HG03108 (cell line): ENCODE results near the gene CPSF7.
A peak's percentile ranks its signal among the peaks of the same experiment; 100 is the strongest.
"Not testable (repeated sequence)": the region's sequence is repeated elsewhere in the genome, so short reads cannot be mapped to it uniquely, and the experiment has no call there.

Experiments used
- ATAC-seq: cut with Tn5 transposase; IDR thresholded peaks from one replicate; pipeline ENCODE4 v1.9.1; 2021; ENCODE audit warnings: moderate library complexity; ENCODE audit not compliant: unreplicated experiment

CPSF7 gene, protein sequence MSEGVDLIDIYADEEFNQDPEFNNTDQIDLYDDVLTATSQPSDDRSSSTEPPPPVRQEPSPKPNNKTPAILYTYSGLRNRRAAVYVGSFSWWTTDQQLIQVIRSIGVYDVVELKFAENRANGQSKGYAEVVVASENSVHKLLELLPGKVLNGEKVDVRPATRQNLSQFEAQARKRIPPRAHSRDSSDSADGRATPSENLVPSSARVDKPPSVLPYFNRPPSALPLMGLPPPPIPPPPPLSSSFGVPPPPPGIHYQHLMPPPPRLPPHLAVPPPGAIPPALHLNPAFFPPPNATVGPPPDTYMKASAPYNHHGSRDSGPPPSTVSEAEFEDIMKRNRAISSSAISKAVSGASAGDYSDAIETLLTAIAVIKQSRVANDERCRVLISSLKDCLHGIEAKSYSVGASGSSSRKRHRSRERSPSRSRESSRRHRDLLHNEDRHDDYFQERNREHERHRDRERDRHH

DNA sequence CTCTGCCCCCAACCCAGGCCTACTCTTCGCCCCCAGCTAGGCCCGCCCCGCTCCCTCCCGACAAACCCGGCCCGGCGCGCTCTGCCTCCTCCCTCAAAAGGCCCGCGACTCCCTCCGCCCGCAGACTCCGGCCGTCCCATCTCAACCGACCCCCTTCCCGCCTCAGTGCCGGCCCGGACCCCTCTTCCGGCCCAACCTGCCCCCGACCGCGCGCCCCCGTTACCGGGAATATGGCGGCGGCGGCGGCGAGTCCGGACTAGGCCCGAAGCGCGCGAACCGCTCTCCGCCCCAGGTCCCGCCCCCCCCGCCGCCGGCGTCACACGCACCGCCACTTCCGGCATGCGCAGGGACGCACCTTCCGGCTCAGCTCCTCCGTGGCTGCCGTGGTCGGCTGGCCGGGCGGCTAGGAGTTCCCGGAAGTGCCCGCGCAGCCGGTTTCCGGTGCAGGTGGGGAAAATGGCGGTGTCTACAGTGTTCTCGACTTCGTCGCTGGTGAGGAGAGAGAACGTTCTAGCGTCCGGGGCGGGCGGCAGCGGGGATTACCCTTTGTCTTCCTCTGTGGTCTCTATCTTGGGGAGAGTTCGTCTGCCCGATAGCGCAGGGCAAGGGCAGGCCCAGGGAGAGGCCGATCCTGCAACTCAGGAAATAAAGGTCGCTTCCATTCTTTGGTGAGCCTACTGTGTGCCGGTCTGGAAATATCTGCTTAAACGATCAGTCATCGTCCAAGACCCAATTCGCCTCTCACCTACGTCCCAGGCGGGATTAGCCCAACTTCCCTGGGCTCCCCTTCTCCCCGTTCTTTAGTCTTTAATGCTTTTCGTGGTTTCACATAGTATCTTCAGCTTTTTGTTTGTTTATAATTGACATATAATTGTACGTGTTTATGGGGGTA, at the start of gene CPSF7, which contains the start of gene SDHAF2:
Gene CPSF7 (minus strand): TSS at position 285 of the 892 bp plus-strand sequence. CDS start 740 bp downstream, outside the sequence.
Gene SDHAF2 (plus strand): TSS at position 434 of the 892 bp plus-strand sequence. CDS start 23 bp downstream, at position 457.
- ATAC-seq: peak; percentile 88

DNA sequence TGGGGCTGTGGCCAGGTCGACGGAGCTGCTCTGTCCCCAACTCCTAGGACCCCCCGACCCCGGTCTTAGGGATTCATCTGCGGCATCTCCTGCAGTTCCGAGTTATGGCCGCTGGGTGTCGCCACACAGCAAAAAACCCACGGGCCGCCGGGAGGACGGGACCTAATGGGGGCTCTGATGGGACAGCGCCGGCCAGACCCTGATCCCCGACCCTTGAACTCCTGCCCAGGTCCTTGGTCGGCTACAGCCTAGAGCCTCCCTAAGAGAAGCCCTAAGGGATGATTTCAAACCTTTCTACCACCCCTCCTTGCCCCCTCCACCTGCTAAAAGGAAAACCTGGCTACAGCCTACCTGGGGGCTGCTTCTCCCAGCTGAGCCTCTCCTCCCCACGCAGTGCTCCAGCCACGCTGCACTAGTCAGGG, 48.0 kb upstream of the CPSF7 start:
- no peak for ATAC-seq

DNA sequence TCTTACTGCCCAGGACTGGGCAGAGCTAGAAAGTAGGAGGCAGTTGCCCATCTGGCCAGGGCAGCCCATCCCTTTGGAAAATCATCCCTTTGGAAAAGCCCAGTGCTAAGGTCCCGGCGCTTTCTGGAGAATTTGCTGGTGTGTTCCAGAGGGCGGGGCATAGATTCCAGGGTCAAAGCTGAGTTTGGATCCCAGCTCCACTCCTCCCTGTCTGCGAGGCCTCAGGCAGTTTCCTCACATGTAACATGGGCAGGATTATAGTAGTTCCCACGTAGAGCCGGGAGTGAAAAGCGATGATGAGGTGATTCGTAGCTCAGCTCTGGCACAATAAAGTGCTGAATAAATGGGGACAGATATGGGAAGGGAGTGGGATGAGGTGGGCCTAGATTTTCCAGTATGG, 47.4 kb upstream of the CPSF7 start:
- no peak for ATAC-seq

DNA sequence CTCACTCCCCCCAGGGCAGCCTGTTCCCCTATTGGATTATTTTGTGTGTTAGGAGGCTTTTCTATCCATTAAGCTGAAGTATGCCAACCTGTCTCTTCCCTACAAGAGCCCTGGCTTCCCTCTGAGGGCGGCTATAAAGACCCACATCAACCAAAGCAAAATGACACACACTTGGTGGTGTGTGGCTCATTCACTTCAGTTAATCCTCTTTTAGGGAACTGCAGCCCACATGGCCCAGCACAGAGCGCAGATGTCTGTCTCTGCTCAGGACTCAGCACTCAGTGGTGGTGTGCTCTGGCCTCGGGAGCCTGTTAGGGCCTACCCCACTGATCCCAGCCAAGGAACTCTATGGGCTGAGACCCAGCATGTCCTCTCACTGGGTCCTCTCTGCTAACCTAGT, 46.6 kb upstream of the CPSF7 start:
- no peak for ATAC-seq

DNA sequence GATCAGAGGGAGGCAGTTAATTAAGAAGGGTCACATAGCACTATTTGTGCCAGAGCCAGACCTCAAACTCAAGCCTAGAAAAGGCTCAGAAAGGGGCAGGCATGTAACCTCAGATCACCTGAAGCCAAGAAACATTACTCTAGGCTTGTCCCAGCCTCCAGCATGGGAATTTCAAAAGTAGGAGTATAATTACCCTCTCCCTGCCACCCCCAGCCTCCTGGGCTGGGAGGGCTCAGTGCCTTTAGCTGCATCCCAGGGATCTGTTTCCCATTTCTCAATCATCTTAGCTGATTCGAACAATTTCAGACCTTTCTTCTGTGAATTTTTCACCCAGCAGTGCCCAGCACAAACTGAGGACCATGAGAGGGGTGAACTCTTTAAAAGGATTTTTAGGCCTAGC, 45.7 kb upstream of the CPSF7 start:
- no peak for ATAC-seq

DNA sequence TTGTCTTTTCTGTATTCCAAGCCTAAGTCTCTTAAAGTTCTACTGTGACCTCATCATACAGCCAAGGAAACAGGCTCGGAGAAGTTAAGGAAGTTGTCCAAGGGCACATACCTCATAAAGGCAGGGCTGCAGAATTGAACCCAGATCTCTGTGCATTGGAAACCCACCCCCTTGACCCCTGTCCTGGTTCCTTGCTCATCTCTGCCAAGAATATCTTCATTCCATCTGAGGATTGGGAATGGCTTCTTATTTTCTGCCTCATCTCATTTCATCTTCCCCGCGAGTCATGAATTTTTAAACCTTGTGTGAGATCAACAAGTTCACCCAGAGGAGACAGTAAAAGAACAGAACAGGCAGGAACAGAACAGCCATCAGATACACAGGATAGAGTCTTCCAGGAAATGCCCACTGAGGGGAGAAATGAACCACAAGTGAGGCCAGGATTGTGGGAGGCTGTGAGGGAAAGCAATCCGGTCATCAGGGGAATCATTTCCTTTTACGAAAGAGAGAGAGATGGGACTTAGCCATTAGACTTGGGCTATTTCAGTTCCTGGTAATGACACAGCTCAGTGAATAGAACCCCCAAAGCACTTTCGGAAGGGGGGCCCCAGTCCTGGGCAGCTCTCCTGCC, 44.4 kb upstream of the CPSF7 start:
- ATAC-seq: no peak

DNA sequence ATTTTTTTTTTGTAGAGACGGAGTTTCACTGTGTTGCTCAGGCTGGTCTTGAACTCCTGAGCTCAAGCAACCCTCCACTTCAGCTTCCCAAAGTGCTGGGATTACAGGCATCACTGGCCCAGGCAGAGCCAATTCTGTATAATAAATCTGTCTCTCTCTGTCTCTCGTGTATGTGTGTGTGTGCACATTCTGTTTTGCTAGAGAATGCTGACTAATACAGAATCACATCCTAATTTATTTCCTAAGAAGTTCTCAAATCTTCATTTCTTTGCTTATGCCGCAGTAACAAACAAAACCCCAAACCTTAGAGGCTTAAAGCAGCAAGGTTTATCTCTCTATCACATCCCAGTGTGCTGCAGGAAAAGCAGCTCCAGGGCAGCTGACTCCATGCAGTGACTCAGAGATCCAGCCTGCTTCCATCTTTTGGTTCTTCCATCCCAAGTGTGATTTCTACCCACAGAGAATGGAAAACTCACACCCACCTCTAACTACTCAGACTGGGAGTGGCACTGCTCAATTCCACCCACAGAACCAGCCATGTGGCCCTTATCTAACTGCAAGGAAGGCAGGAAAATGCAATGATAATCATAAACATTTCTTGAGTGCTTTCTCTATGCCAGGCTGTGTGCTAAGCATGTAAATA, 43.7 kb upstream of the CPSF7 start:
- no peak for ATAC-seq

DNA sequence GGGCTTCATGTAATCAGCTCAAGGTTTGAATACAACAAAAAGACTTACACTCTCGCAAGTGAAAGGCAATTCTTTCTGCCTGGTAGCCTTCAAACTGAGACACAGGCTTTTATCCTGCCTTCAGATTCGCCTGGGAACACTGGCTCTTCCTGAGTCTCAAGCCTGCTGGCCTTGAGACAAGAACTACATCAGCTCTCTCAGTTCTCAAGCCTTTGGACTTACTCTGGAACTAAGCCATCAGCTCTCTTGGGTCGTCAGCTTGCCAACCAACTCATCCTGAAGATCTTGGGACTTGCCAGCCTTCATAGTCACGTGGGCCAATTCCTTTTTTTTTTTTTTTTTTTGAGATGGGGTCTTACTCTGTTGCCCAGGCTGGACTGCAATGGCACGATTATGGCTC, 43.1 kb upstream of the CPSF7 start:
- ATAC-seq: no peak

DNA sequence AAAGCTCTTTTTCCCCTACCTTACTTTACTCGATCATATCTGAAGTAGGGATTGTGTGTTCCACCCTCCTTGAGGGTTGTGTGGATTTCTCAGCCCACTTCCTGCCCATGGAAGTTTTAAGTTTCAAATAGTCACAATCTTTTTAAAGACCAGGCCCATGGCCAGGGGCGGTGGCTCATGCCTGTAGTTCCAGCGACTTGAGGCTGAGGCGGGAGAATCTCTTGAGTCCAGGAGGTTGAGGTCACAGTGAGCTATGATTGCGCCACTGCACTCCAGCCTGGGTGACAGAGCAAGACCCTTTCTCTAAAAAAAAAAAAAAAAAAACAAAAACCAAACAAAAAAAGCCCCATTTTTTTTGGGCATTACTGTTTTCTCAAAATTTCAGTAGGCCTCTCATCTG, 42.5 kb upstream of the CPSF7 start:
- no peak for ATAC-seq

DNA sequence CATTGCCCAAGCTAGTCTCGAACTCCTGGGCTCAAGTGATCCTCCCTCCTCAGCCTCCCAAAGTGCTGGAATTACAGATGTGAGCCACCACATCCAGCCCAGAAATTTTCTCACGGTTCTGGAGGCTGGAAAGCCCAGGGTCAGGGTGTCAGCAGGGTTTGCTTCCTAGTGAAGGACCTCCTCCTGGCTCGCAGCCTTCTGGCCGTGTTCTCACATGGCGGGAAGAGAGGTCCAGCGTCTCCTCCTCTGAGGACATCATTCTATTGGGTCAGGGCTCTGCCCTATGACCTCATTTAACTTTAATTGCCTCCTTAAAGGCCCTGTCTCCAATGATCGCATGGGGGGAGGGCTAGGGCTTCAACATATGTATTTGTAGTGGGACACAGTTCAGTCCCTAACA, 38.2 kb upstream of the CPSF7 start:
- no peak for ATAC-seq

DNA sequence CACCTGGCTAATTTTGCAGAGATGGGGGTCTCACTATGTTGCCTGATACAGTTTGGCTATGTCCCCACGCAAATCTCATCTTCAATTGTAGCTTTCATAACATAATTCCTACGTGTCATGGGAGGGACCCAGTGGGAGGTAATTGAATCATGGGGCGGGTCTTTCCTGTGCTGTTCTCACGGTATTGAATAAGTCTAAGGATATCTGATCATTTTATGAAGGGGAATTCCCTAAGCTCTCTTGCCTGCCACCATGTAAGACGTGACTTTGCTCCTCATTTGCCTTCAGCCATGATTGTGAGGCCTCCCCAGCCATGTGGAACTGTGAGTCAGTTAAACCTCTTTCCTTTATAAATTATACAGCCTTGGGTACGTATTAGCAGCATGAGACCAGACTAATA, 37.8 kb upstream of the CPSF7 start:
- ATAC-seq: not testable (repeated sequence)

DNA sequence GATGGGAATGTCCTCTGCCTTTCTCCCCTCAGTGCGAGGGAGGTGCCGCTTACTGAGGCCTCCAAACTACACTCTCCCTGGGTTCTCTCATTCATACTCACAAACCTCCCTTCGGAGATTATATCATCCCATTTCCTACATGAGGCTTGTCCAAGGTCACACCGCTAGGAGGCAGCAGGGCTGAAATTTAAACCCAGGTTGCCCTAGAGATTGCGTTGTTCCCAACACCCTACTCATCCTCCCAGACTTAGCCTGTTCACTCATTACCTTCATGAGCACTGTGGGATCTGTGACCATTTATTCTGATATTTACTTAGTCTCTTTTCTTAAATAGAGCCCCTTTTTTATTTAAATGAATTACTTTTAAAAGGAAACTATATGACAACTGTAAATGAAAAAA, 31.2 kb upstream of the CPSF7 start:
- no peak for ATAC-seq

DNA sequence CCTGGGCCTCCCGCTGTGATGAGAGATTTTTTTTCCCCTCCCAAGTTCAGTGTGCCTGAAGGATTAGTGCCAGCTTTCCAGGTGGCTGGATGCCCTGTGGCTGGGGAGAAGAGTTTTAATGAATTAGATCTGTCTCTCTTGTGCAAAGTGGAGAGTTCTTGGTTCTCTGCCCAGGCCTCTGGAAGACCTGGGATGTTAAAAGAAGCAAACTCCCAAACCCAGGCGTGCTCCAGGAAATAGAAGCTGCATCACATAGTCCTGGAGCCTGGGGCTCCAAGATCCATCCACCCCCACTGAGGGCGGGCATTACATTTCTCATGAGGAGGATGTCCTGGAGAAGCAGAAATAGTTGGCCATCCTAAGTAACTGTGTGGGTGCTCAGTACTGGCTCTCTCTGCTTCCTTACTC, 30.7 kb upstream of the CPSF7 start:
- ATAC-seq: no peak

DNA sequence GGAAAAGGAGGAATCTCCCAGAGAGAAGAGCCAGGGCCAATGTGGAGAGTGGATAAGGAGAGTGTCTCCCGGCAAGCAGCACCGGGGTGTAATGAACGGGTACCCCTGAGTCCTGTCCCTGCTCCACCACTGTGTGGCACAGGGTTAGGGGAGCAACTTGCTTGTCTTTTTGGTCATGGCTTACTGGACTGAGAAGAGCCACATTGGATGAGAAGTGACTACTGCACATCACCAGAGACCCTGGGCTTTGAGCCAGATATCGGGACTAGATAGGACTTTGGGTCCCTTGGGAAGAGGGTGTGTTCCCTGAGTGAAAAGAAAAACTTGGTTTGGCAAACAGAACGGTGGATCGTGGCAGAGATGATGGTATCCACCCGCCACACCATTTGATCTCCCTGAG, 24.7 kb upstream of the CPSF7 start:
- ATAC-seq: no peak

DNA sequence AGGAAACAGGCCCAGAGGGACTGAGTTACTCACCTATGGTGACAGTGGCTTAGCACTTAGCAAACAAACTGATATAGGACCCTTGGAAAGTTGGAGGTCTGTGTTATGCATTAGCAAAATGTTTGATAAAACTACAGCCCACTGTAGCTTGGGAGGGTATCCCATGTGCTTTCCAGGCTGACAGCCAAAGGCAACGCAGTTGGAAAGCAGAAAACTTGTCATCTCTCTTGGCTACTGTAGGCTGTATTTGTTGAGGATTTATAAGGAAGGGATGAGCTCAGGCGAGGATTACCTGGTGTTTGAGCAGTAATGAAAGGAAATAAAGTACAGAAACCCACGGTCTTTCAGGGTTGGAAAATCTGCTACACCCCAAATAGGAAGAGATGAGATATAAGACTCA, 23.9 kb upstream of the CPSF7 start:
- no peak for ATAC-seq

DNA sequence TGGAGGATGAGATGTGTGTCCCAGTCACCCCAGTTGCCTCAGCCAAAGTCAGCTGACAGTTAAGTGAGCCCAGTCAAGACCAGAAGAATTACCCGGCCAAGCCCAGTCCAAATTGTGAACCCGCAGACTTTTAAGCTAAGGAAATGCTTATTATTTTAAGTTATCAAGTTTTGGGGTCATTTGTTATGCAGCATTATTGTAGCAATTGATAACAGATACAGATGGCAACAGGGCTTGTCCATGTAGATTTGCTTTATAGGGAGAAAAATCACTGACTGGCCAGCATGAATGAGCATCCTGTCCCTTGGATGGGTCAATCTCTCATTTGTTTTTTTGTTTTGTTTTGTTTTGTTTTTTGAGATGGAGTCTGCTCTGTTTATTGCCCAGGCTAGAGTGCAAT, 23.1 kb upstream of the CPSF7 start:
- no peak for ATAC-seq

DNA sequence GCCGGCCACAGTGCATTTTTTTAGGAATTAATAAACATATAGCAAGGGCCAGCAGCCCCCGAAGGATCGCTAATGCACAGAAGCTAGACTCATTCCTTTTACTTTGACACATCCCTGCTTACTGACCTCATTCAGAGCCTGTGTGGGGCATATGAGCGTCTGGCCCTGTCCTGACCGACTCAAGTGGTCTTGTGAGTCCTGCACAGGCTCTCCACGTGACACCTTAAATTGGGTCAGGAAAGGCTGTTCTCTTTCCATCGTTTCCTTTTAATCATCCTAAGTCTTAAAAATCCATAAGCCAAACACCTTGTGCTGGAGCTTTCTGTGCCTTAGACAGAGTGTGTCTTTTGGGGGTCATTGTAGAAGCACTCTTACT, 18.8 kb upstream of the CPSF7 start:
- ATAC-seq: no peak

DNA sequence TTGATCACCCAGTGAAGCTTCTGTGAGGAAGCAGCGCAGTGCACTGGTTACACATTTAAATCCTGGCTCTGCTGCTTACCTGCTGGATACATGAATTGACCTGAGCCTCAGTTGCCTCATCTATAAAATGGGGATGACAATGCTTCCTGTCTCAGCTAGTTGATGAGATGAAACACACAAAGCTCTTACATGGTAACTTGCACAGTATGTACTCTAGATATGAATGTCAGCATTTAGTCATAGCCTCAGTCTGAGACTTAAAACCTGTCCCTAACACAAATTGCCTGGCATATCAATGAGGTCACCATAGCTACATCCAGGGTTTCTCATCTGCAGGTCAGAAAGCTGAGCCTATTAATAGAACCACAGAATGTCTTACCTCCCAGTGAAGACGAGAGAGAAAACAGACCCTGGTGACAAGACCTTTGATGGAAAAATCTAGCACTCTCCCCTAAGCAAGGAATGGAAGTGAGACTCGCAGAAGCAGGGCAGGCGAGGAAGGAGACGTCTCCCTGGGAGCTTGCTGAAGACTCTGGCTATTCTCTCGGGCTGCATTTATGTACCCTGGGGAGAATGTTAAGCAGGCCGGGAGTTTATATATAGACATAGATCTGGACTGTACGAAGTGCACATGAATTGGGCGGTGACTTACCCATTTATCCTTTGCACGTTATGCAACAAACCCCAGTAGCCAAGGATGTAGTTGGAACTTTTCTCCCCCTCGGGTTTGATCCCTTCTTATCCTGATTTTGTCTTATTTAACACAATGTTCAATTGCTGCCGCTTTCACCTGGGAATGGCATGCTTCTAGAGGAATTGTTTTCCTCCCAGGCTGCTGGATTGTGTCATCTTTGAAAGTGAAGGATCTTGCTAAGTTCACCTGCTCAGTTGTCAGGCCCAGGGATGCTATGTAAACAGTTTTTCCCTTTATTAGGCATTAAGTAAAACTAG, 18.1 kb upstream of the CPSF7 start:
- ATAC-seq: no peak

DNA sequence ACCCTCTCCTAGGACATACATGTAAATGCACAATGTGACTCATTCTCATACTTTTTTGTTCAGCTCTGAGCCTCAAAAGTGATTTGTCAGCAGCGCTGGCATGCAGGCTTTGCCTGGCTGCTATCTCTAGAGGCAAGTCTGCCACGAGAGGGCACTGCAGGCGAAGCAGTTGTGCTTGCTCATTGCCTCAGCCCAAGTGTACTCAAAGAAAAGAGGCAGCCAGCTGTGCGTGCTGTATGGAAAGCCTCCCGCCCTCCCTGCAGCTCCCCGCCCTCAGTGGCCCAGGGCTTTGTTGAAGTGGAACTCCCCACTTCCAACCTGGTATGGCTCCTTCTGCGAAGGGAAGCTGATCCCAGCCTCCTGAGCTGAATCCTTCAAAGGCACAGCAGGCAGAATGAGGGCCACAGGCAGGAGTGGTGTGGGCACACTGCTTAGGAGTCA, 16.5 kb upstream of the CPSF7 start:
- no peak for ATAC-seq

DNA sequence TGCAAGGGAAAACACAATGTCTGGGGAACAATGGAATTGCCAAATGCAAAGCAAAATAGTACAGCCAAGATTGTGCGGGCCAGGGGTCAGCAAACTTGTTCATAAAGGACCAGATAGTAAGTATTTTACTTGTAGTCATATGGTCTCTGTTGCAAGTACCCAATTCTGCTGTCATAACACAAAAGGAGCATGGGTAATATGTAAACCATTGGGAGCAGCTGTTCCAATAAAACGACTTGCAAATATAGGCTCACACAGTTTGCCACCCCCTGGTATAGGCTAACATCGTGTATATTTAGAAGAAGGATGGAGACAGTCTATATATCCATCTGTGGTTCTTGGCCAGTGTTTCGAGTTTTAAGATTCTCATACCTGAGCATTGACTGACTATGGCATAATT, 15.7 kb upstream of the CPSF7 start:
- ATAC-seq: no peak
